Mucosa of descending colon (tissue), 3 donors: ENCODE data around the gene TMC8. TPM values are rescaled to one million over a fixed set of nuclear protein-coding genes. Genes with fewer than 3 reads are reported as not detected.
A peak's percentile ranks its signal among the peaks of the same experiment; 100 is the strongest.

Experiments used
- ATAC-seq: fragments of 200-7000 bp; cut with Tn5 transposase; one replicate; pipeline ENCODE4 v1.9.1; 2020; ENCODE audit warnings: mild to moderate bottlenecking, moderate library complexity
- DNase-seq, 3 donors: peaks; one replicate each; pipeline ENCODE4 v3.0.0-alpha.2; 2020
- H3K36me3 ChIP-seq: fragments of 200-600 bp; one replicate; pipeline ENCODE4 v1.8.0; 2021; ENCODE audit warnings: low read depth, mild to moderate bottlenecking
- H3K4me1 ChIP-seq: fragments of 200-600 bp; one replicate; pipeline ENCODE4 v1.8.0; 2021; ENCODE audit warnings: low read depth, mild to moderate bottlenecking
- H3K4me3 ChIP-seq: fragments of 200-600 bp; one replicate; pipeline ENCODE4 v1.8.0; 2021; ENCODE audit warnings: mild to moderate bottlenecking
- H3K9me3 ChIP-seq: fragments of 200-600 bp; one replicate; pipeline ENCODE4 v1.8.0; 2021; ENCODE audit warnings: mild to moderate bottlenecking
- CTCF ChIP-seq: fragments of 200-600 bp; IDR thresholded peaks from one replicate; pipeline ENCODE4 v1.8.0; 2022; ENCODE audit warnings: antibody characterized with exemption, mild to moderate bottlenecking
- intact Hi-C, 2 donors: fragments of 100-400 bp; cut with DNase I in 1 of 2; cut with micrococcal nuclease in 1 of 2; formaldehyde crosslinking; loops; one replicate each; pipeline versions ENCODE4 v1.11.0 to v1.11.1; 2022; cut with DNase I, micrococcal nuclease
- total RNA-seq, 3 donors: library from RNA; stranded (reverse); fragmentation: NEBNext Ultra II Directional in 2 of 3; extraction: Animal tissue kit (Norgen Biotek cat#: 25700) in 2 of 3; gene quantifications; one replicate each; pipeline versions ENCODE4 v1.2.1 to v1.2.4, GENCODE V29; 2021 to 2023
- donor health status: DM: no; HTN: no; CAD: no; lungs with moderate emphysema.
- donor health status: DM: no; HTN: no; CAD: no.
- donor health status: DM: no; HTN: yes; CAD: no.

The TMC8 gene
- total RNA-seq, 3 donors from 2014 or later: 6.0 to 11.4 (median 8.5) TPM

- DNase-seq (no peak), ATAC-seq (no peak)
- peaks cover 37% of the 10 kb centered on the region for H3K4me1 ChIP-seq
- intact Hi-C loops: no loop called here
- no peaks in the 10 kb centered on the region for H3K9me3 ChIP-seq
- H3K4me3 ChIP-seq: no peak overlapping the region
- no peaks in the 10 kb centered on the region for H3K36me3 ChIP-seq
- no peak for TF ChIP-seq CTCF
Observed at GRCh38 chr17:78126895-78127238, 3.7 kb upstream of the TMC8 start.

GRCh38 chr17:78127239-78127887 is 3.2 kb upstream of the TMC8 start:
- H3K4me3 ChIP-seq: peak overlapping the region; percentile 68
- H3K4me1 ChIP-seq: peaks cover 39% of the 10 kb centered on the region
- DNase-seq (peak; percentile 71 to 91 (median 82)), ATAC-seq (peak; percentile 44)
- no peaks in the 10 kb centered on the region for H3K9me3 ChIP-seq
- H3K36me3 ChIP-seq: no peaks in the 10 kb centered on the region
- intact Hi-C loops: no loop called here
- no peak for TF ChIP-seq CTCF

- Histone ChIP-seq H3K4me3 (peak overlapping the region; percentile 68), H3K4me1 (peaks cover 44% of the 10 kb centered on the region), H3K36me3 (no peaks in the 10 kb centered on the region), H3K9me3 (no peaks in the 10 kb centered on the region)
- intact Hi-C loops: no loop called here
- no peak for TF ChIP-seq CTCF
- ATAC-seq: peak; percentile 40
- peak in 2 of 3 donors; percentile 74 to 77 for DNase-seq
Observed at GRCh38 chr17:78127888-78128550, 2.6 kb upstream of the TMC8 start.

GRCh38 chr17:78128551-78129350 is 1.8 kb upstream of the TMC8 start, which contains the start of gene TMC6:
TSS of gene TMC6 (minus strand) at chr17:78128755. CDS start at chr17:78126832, 1,923 bp downstream.
- peak; percentile 61 for ATAC-seq
- intact Hi-C loops: no loop called here

More at GRCh38 chr17:78128551-78129350, 1.8 kb upstream of the TMC8 start, which contains the start of gene TMC6:
- peaks cover 48% of the 10 kb centered on the region for H3K4me1 ChIP-seq
- DNase-seq: peak; percentile 78 to 88 (median 85)
- no peaks in the 10 kb centered on the region for H3K36me3 ChIP-seq
- TF ChIP-seq CTCF: no peak
- H3K4me3 ChIP-seq: peak within 1 kb of the TSS; percentile 68
- H3K9me3 ChIP-seq: no peaks in the 10 kb centered on the region
